Measurements from ENCODE around the gene HCFC1R1.

HCFC1R1 gene

GRCh38 chr16:2973093-2973492 is 50.6 kb downstream of the HCFC1R1 start (continued):
- TF ChIP-seq ZNF280C (tag by site-specific recombination; IDR thresholded peaks at IDR 0.05): no peak
- no peak for TF ChIP-seq ZNF16 (tag by site-specific recombination; IDR thresholded peaks at IDR 0.05; ENCODE audit: low read depth)
- no peak for TF ChIP-seq ZNF24 (tag by site-specific recombination; IDR thresholded peaks at IDR 0.05)
- TF ChIP-seq ZNF324 (tag by site-specific recombination; IDR thresholded peaks at IDR 0.05): no peak
- TF ChIP-seq ATF2 (tag by site-specific recombination; IDR thresholded peaks at IDR 0.05; ENCODE audit: low read depth): no peak
- TF ChIP-seq ZNF23 (tag by site-specific recombination; IDR thresholded peaks at IDR 0.05; ENCODE audit: borderline replicate concordance): no peak
- no peak for TF ChIP-seq ZSCAN4 (tag by site-specific recombination; IDR thresholded peaks at IDR 0.05)
- no peak for TF ChIP-seq ZNF530 (tag by site-specific recombination; IDR thresholded peaks at IDR 0.05; ENCODE audit: low read depth)
- no peak for TF ChIP-seq ZXDB (tag by site-specific recombination; IDR thresholded peaks at IDR 0.05)
- TF ChIP-seq ZNF488 (tag by site-specific recombination; IDR thresholded peaks at IDR 0.05): no peak
- no peak for TF ChIP-seq YY2 (tag by site-specific recombination; IDR thresholded peaks at IDR 0.05)
- no peak for TF ChIP-seq ZNF174 (tag by site-specific recombination; IDR thresholded peaks at IDR 0.05)
- no peak for TF ChIP-seq ZNF248 (tag by site-specific recombination; IDR thresholded peaks at IDR 0.05)
- TF ChIP-seq ZSCAN30 (tag by site-specific recombination; IDR thresholded peaks at IDR 0.05): peak; percentile 95
- TF ChIP-seq ZBTB7A (tag by site-specific recombination; IDR thresholded peaks at IDR 0.05; ENCODE audit: low read depth): no peak
- no peak for TF ChIP-seq ZNF335 (tag by site-specific recombination; conservative IDR thresholded peaks at IDR 0.05)
- no peak for TF ChIP-seq ZNF677 (tag by site-specific recombination; IDR thresholded peaks at IDR 0.05)
- TF ChIP-seq ZBTB44 (tag by site-specific recombination; IDR thresholded peaks at IDR 0.05): no peak
- peak; percentile 52; the same call in 1 of the 2 replicates for TF ChIP-seq ZBTB17 (tag by site-specific recombination; IDR thresholded peaks at IDR 0.05)
- 0 out of 2 replicates have a peak, but pooled peaks have one; percentile 7 for TF ChIP-seq ZNF423 (tag by site-specific recombination; IDR thresholded peaks at IDR 0.05)
- TF ChIP-seq BCL11A (tag by site-specific recombination; IDR thresholded peaks at IDR 0.05; ENCODE audit: low read depth): no peak
- no peak for TF ChIP-seq PRDM6 (tag by site-specific recombination; IDR thresholded peaks at IDR 0.05)
- no peak for TF ChIP-seq ZNF138 (tag by site-specific recombination; IDR thresholded peaks at IDR 0.05; ENCODE audit: borderline replicate concordance)
- TF ChIP-seq ZBTB48 (tag by site-specific recombination; IDR thresholded peaks at IDR 0.05): no peak; the same call in 1 of the 2 replicates
- no peak for TF ChIP-seq ZNF639 (tag by site-specific recombination; IDR thresholded peaks at IDR 0.05)
- no peak for TF ChIP-seq ZBTB21 (tag by site-specific recombination; IDR thresholded peaks at IDR 0.05)
- no peak for TF ChIP-seq ZNF10 (tag by site-specific recombination; IDR thresholded peaks at IDR 0.05)
- no peak for TF ChIP-seq ZNF521 (tag by site-specific recombination; IDR thresholded peaks at IDR 0.05)
- no peak for TF ChIP-seq ZBTB1 (tag by site-specific recombination; IDR thresholded peaks at IDR 0.05)
- no peak for TF ChIP-seq ZNF433 (tag by site-specific recombination; IDR thresholded peaks at IDR 0.05; ENCODE audit: low read depth)
- TF ChIP-seq KLF8 (tag by site-specific recombination; IDR thresholded peaks at IDR 0.05): no peak

Data from HEK293 (cell line).